NCI-H187 treated with DMSO at 0.1 percent for 48 hours (cell line): ENCODE data around the gene HAUS8.
"Not testable (repeated sequence)": the region's sequence is repeated elsewhere in the genome, so short reads cannot be mapped to it uniquely, and the experiment has no call there.

ENCODE experiments used
- DNase-seq: peaks from one replicate; lab custom pipeline; 2025; lab: John Stamatoyannopoulos, UW

Gene HAUS8

GRCh38 chr19:17035842-17036424 lies 39.3 kb downstream of the HAUS8 start:
- no peak for DNase-seq

- no peak for DNase-seq
Measured at GRCh38 chr19:17031741-17032140, 43.5 kb downstream of the HAUS8 start.

- DNase-seq = no peak
Measured at GRCh38 chr19:17027535-17027975, 47.7 kb downstream of the HAUS8 start.

GRCh38 chr19:17026706-17027534 lies 48.3 kb downstream of the HAUS8 start, which contains the start of gene CPAMD8:
TSS of gene CPAMD8 (minus strand) at chr19:17026810. CDS start at chr19:17026642, 168 bp downstream.
- DNase-seq = no peak

GRCh38 chr19:17025991-17026658 lies 49.1 kb downstream of the HAUS8 start:
- no peak for DNase-seq

- no peak for DNase-seq
Measured at GRCh38 chr19:17025361-17025760, 49.9 kb downstream of the HAUS8 start.

GRCh38 chr19:17024941-17025340 lies 50.3 kb downstream of the HAUS8 start:
- DNase-seq = not testable (repeated sequence)

- no peak for DNase-seq
Measured at GRCh38 chr19:17023805-17024204, 51.4 kb downstream of the HAUS8 start.

GRCh38 chr19:17022738-17023137 lies 52.5 kb downstream of the HAUS8 start:
- no peak for DNase-seq

GRCh38 chr19:17021793-17022590 lies 53.3 kb downstream of the HAUS8 start:
- DNase-seq = no peak

- DNase-seq = no peak
Measured at GRCh38 chr19:17021328-17021727, 53.9 kb downstream of the HAUS8 start.

- DNase-seq = no peak
Measured at GRCh38 chr19:17020823-17021222, 54.4 kb downstream of the HAUS8 start.

- no peak for DNase-seq
Measured at GRCh38 chr19:17020385-17020784, 54.9 kb downstream of the HAUS8 start.

GRCh38 chr19:17014212-17014861 lies 60.9 kb downstream of the HAUS8 start:
- DNase-seq = not testable (repeated sequence)

- no peak for DNase-seq
Measured at GRCh38 chr19:17011485-17011884, 63.8 kb downstream of the HAUS8 start.

GRCh38 chr19:17006579-17006978 lies 68.7 kb downstream of the HAUS8 start:
- no peak for DNase-seq

- DNase-seq = no peak
Measured at GRCh38 chr19:17005000-17005399, 70.3 kb downstream of the HAUS8 start.

- DNase-seq = no peak
Measured at GRCh38 chr19:17004386-17004785, 70.9 kb downstream of the HAUS8 start.

GRCh38 chr19:17002455-17002854 lies 72.8 kb downstream of the HAUS8 start:
- no peak for DNase-seq

- DNase-seq = no peak
Measured at GRCh38 chr19:17001603-17002183, 73.6 kb downstream of the HAUS8 start.
